ENCODE measurements around the gene MAGEA9.
"Not testable (repeated sequence)": the region's sequence is repeated elsewhere in the genome, so short reads cannot be mapped to it uniquely, and the experiment has no call there.

The MAGEA9 gene

DNA sequence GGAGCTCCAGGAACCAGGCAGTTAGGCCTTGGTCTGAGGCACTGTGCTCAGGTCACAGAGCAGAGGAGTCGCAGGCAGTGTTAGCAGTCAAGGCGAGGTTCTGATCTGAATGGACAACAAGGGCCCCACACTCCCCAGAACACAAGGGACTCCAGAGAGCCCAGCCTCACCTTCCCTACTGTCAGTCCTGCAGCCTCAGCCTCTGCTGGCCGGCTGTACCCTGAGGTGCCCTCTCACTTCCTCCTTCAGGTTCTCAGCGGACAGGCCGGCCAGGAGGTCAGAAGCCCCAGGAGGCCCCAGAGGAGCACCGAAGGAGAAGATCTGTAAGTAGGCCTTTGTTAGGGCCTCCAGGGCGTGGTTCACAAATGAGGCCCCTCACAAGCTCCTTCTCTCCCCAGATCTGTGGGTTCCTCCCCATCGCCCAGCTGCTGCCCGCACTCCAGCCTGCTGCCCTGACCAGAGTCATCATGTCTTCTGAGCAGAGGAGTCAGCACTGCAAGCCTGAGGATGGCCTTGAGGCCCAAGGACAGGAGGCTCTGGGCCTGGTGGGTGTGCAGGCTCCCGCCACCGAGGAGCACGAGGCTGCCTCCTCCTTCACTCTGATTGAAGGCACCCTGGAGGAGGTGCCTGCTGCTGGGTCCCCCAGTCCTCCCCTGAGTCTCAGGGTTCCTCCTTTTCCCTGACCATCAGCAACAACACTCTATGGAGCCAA is 26.2 kb downstream of the MAGEA9 start:
- no peak for DNase-seq (ENCODE audit: low read depth in 3 of 3)

DNA sequence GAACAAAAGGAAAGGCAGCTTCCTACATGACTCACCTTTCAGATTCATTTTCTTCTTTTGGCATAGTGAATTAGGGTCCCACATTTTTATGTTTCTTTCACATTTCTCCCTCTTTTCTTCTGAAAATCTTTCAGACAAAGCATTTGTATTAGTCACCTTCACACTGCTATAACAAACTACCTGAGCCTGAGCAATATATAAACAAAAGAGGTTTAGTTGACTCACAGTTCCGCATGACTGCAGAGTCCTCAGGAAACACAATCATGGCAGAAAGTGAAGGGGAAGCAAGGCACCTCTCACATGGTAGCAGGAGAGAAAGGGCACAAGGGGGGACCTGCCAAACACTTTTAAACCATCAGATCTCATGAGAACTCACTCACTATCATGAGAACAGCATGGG is 36.9 kb downstream of the MAGEA9 start:
- no peak for DNase-seq (ENCODE audit: low read depth in 3 of 3)

DNA sequence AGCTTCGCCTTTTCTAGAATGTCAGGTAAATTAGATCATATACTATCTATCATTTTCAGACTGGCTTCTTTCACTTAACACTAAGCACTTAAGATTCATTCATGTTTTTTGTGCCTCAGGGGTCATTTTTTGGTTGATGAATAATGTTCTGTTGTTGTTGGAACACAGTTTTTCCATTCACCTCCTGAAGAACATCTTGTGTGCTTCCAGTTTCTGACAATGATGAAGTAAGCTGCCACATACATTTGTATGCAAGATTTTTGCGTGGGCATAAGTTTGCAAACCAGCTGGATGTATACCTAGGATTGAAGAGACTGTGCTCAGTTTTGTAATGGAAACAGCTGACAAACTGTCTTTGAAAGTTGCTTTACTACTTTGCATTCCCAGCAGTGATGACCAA is 37.6 kb downstream of the MAGEA9 start:
- DNase-seq (ENCODE audit: low read depth in 3 of 3), result no peak

DNA sequence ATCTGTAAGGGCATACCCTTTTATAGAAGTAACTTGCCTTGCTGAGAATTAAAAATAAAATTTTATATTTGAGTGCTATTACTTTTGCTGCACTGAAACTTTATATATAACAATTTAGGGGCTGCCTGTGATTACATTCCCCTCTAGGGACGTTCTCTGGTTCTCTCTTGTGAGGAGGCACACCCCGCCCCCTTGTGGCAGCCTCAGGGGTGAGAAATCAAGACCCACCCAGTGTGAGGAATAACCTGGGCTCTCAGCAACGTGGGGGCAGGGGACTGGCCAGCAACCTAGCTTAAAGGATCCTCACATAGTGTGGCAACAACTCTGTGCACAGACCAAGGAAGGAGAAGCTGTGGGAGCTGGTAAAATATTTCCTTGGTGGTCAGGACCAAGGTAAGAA is 43.7 kb downstream of the MAGEA9 start:
- peak in 1 of 3 experiments; percentile 47 for DNase-seq (ENCODE audit: low read depth in 3 of 3)

DNA sequence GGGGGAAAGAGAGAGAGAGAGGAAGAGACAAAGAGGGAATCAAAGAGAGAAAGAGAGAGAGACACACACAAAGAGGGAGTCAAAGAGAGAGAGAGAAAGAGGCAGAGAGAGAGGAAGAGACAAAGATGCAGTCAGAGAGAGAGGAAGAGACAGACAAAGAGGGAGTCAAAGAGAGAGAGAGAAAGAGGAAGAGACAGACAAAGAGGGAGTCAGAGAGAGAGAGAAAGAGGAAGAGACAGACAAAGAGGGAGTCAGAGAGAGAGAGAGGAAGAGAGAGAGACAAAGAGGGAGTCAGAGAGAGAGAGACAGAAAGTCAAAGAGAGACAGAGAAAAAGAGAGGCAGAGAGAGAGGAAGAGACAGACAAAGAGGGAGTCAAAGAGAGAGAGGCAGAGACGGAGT is 45.5 kb downstream of the MAGEA9 start:
- DNase-seq (ENCODE audit: low read depth in 3 of 3), result no peak

DNA sequence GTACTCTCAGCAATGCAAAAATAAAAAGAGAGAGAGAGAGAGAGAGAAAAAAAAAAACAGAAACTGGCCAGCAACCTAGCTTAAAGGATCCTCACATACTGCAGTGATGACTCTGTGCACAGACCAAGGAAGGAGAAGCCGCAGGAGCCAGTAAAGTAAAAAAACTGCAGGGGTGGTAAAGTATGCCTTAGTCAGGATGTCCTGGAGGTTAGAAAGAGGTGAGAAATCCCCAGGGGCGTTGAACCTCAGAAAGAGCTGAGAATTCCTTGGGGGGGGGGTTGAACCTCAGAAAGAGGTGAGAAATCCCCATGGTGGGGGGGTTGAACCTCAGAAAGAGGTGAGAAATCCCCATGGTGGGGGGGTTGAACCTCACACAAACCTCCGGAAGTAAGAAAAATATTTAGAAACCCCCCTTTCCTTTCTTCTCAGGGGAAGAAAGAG is 48.0 kb downstream of the MAGEA9 start:
- no peak for DNase-seq (ENCODE audit: low read depth in 3 of 3)

DNA sequence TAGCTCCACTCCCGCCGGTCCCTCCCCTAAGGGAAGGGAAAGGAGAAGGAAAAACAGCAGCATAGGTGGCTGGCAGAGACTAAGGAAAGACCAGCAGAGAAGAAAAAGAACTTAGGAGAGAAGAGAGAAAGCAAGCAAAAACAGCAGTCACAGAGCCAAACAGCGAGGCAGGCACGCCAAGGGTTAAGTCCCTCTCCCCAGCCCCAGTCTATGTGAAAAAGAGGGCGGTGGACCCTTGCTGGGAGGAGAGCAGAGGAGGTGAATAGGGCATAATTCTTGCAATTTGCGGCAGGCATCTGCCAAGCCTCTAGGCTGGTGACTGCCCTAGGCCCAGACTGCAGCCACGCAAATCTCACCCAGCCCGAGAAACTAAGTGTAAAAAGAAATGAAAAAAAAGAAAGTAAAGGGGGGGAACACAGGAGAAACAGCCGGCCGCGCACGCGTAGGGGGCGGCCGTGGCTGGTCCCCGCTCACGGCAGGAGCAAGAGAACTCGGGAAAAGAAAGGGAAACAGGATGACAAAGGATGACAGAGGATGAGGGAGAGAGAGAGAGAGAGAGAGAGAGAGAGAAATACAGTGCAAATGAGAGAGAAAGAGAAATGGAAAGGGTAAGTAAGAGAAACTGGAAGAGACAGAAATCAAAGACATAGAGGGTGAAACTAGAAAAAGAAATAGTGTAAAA is 48.6 kb downstream of the MAGEA9 start:
- DNase-seq (ENCODE audit: low read depth in 3 of 3), result no peak

DNA sequence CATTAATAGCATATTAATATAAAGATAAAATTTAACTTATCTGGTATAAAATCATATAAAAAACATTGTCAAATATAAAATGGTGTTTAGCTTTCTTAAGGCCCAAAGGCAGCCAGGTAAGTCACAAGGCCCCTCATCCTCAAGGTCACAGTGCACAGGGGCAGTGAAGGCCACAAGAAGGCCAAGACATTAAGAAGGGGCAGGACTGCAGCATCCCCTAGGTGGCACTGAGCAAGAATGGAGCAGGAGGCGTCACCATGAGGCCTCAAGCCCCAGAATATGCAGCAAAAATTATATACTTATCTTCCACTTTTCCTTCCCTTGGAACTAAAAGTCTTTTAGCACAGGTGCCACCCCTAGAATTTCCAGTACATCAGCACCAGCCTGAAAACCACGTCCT is 49.7 kb downstream of the MAGEA9 start:
- DNase-seq (ENCODE audit: low read depth in 3 of 3), result no peak

DNA sequence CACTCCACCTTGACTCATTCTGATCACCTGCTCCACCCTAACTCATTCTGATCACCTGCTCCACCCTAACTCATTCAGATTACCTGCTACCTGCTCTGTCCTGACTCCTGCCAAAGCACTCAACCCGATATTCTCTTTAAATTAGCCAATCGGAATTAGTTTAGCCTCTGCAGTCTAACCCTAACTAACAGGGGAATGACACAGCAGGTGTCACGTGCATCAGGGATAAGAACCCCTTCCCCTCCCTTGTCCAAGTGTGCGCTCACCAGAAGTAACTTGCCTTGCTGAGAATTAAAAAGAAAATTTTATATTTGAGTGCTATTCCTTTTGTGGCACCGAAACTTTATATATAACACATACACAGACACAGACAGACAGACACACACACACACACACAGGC is 55.0 kb downstream of the MAGEA9 start:
- DNase-seq (ENCODE audit: low read depth in 3 of 3), result not testable (repeated sequence)

DNA sequence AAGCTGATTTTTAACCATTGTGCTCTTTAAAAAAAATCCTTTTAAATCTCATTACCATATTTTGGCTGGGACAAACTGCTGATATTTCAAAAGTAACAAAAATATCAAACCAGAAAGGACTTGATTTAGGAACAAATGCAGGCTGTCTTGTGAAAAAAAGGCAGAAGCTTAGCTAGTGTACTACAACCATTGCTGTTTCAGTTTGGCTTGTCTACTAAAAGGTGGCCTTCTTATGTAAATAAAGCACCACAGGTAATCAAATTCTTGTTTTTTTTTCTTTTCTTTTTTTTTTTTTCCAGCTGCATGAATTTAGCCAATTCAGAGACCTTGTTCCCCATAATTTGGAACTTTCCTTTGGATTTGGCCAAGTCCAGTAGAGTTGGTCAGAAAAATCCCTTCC is 55.4 kb downstream of the MAGEA9 start:
- no peak for DNase-seq (ENCODE audit: low read depth in 3 of 3)
